VCaP (cell line): ENCODE data around the gene TMEFF1.

ENCODE experiments used
- H3K27ac ChIP-seq: fragments of 450-650 bp; 2 replicates; pipeline ENCODE4 v1.5.1; 2017
- TF ChIP-seq, protein P1 (sequence below): fragments of 450-650 bp; conservative IDR thresholded peaks from 2 replicates; pipeline ENCODE4 v1.5.1; 2017; ENCODE audit warnings: mild to moderate bottlenecking, moderate library complexity

TMEFF1 gene

DNA sequence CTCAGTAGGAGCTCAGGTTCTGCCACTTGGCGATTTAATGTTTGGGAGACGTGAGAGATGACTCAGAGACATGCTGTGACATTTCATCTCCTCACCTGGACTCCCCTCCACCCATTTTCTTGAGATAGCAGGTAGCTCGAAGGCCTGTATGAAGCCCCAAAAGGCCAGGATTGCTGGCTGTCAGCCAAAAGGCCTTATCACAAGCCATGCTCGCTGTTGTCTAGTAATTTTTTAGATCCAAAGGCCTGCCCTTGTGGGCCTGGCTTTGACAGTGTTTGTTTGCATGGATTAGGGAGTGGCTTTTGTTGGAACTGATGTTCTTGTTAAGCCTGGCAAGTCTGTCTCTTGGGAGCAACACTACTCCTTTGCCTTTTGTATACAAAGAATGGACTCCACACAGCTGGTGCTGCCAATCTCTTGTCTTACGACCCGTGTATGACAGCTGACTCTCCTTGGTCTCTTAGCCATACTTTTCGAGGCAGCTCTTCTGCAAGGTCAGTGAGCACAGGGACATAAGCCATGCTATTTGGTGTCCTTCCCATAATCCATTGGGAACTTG, 127.7 kb downstream of the TMEFF1 start:
- TF ChIP-seq, protein P1, sequence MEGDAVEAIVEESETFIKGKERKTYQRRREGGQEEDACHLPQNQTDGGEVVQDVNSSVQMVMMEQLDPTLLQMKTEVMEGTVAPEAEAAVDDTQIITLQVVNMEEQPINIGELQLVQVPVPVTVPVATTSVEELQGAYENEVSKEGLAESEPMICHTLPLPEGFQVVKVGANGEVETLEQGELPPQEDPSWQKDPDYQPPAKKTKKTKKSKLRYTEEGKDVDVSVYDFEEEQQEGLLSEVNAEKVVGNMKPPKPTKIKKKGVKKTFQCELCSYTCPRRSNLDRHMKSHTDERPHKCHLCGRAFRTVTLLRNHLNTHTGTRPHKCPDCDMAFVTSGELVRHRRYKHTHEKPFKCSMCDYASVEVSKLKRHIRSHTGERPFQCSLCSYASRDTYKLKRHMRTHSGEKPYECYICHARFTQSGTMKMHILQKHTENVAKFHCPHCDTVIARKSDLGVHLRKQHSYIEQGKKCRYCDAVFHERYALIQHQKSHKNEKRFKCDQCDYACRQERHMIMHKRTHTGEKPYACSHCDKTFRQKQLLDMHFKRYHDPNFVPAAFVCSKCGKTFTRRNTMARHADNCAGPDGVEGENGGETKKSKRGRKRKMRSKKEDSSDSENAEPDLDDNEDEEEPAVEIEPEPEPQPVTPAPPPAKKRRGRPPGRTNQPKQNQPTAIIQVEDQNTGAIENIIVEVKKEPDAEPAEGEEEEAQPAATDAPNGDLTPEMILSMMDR: no peak
- H3K27ac ChIP-seq: no peak overlapping the region

DNA sequence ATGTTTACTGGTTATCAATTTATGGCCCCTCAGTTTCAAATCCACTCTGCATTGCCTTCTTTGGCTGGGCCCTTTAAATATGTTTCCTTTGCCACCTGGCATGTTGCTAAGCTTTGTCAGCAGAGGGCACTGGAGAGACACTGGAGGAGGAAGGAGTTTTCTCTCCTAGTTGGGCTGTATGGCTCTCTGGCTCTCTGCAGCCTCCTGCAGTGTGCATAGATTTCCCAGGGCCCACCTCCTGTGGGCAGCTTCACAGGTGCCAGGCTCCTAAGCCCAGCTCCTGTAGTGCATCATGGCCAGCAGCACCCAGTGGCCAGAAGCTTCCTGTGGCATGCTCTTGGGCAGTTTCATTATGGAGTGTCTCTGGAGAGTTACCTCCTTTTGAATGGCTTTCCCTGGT, 128.3 kb downstream of the TMEFF1 start:
- peak overlapping the region; percentile 7; the same call in 1 of the 2 replicates for H3K27ac ChIP-seq
- TF ChIP-seq, protein P1: peak; percentile 92

DNA sequence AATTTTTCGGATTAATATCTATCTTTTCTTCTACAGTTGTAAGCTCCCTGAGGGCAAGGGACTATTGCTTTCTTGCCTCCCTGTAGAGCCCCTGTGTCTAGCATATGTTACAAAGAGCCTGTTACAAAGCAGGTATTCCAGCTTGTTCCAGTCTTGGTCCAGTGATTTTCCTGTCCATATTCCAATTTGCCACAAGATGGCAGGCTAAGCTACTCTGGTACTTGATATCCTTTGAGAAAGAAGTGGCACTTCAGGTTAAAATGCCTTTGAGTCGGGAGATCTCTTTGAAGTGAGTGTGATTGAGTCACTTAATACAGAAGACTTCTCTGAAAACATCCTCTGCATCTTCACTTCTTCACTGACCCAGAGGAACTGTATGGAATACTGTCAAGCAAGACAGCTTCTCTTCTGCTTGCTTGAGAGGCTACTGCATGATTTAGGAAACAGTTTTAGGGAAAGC, 129.4 kb downstream of the TMEFF1 start:
- no peak overlapping the region for H3K27ac ChIP-seq
- TF ChIP-seq, protein P1: peak; percentile 87

DNA sequence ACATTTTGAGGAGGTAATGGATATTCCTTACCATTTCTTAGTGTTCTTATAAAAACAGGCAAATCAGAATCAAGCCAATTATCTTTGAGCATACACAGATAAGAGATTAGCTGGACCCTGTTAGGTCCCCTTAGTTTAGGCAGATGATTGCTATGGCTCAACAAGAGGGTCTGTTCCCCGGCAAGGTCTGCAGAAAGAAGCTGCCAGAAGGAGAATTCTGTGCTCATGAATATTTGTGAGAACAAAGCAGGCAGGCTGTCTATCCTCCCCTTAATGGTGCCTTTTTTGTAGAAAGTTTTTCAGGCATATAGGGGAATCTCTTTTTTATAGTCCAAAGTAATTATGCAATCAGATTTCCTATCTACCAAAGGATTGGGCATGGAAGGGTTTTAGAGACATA, 132.5 kb downstream of the TMEFF1 start:
- H3K27ac ChIP-seq: no peak overlapping the region
- TF ChIP-seq, protein P1: no peak

DNA sequence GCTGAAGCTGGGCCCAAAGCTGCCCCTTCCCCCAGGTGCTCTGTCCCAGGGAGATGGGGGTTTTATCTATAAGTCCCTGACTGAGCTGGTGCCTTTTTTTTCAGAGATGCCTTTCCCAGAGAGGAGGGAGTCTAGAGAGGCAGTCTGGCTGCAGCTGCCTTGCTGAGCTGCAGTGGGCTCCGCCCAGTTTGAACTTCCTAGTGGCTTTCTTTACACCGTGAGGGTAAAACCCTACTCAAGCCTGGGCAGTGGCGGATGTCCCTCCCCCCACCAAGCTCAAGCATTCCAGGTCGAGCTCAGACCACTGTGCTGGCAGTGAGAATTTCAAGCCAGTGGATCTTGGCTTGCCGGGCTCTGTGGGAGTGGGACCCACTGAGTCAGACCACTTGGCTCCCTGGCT, 146.2 kb downstream of the TMEFF1 start:
- TF ChIP-seq, protein P1: no peak
- H3K27ac ChIP-seq: no peak overlapping the region

DNA sequence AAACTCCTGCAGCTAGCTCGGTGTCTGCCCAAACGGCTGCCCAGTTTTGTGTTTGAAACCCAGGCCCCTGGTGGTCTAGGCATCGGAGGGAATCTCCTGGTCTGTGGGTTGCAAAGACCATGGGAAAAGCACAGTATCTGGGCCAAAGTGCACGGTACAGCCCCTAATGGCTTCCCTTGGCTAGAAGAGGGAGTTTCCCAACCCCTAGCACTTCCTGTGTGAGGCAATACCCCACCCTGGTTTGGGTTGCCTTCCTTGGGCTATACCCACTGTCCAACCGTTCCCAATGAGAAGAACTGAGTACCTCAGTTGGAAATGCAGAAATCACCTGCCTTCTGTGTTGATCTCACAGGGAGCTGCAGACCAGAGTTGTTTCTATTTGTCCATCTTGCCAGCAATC, 146.7 kb downstream of the TMEFF1 start:
- TF ChIP-seq, protein P1: no peak
- no peak overlapping the region for H3K27ac ChIP-seq

DNA sequence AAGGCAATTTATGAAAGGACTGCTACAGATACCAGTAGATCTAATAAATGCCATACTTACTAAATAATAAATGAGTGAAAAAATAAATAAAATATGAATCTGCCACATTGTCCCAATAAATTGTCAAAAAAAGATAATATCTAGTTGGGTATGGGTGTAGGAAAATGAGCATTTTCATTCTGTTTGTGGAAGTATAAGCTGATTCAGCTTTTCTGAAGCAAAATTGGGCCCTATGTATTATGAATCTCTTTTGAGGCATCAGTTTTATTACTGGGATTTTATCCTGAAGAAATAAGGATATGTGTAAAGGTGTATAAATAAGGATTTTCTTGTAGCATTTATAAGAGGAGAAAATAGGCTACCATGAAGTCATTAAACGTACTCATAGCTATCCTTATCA, 151.0 kb downstream of the TMEFF1 start:
- TF ChIP-seq, protein P1: no peak
- no peak overlapping the region for H3K27ac ChIP-seq
